MM.1S (cell line): ENCODE measurements around the gene ATP6AP1.
A peak's percentile ranks its signal among the peaks of the same experiment; 100 is the strongest.

Source experiments
- DNase-seq: peaks from one replicate; pipeline ENCODE4 v3.0.0-alpha.2; 2015
- H2AFZ ChIP-seq: fragments of 300-600 bp; sonication (generic); 2 replicates; pipeline ENCODE4 v1.6.0; 2016; ENCODE audit warnings: antibody characterized with exemption, low read length
- H3F3A ChIP-seq: fragments of 300-600 bp; sonication (generic); 2 replicates; pipeline ENCODE4 v1.6.1; 2016; ENCODE audit warnings: mild to moderate bottlenecking, antibody characterized with exemption, low read length, moderate library complexity, mixed read lengths; ENCODE audit not compliant: insufficient read depth
- H3K27ac ChIP-seq: fragments of 300-600 bp; sonication (generic); 2 replicates; pipeline ENCODE4 v1.5.1; 2016; ENCODE audit warnings: mild to moderate bottlenecking, low read length
- H3K27me3 ChIP-seq: fragments of 300-600 bp; sonication (generic); replicated peaks from 2 replicates; pipeline ENCODE4 v1.6.0; 2016; ENCODE audit warnings: low read length; ENCODE audit not compliant: insufficient read depth
- H3K36me3 ChIP-seq: fragments of 300-600 bp; sonication (generic); replicated peaks from 2 replicates; pipeline ENCODE4 v1.6.1; 2016; ENCODE audit warnings: mild to moderate bottlenecking, low read length, mixed read lengths; ENCODE audit not compliant: insufficient read depth
- H3K4me1 ChIP-seq: fragments of 300-600 bp; sonication (generic); 2 replicates; pipeline ENCODE4 v1.6.1; 2016; ENCODE audit warnings: low read length, mixed read lengths
- H3K4me2 ChIP-seq: fragments of 300-600 bp; sonication (generic); 2 replicates; pipeline ENCODE4 v1.6.0; 2016; ENCODE audit warnings: low read depth, low read length
- H3K4me3 ChIP-seq: fragments of 300-600 bp; sonication (generic); 2 replicates; pipeline ENCODE4 v1.5.1; 2016; ENCODE audit warnings: low read length, mixed read lengths
- H3K79me2 ChIP-seq: fragments of 300-600 bp; sonication (generic); 2 replicates; pipeline ENCODE4 v1.6.1; 2016; ENCODE audit warnings: mixed run types, low read length, mixed read lengths
- H3K9ac ChIP-seq: fragments of 300-600 bp; sonication (generic); 2 replicates; pipeline ENCODE4 v1.6.1; 2016; ENCODE audit warnings: low read length, mixed read lengths
- H3K9me2 ChIP-seq: fragments of 300-600 bp; sonication (generic); replicated peaks from 2 replicates; pipeline ENCODE4 v1.6.1; 2016; ENCODE audit warnings: mild to moderate bottlenecking, low read length, mixed read lengths; ENCODE audit not compliant: insufficient read depth
- H3K9me3 ChIP-seq: fragments of 300-600 bp; sonication (generic); replicated peaks from 2 replicates; pipeline ENCODE4 v1.6.1; 2016; ENCODE audit warnings: mild to moderate bottlenecking, low read length, mixed read lengths; ENCODE audit not compliant: insufficient read depth
- H4K20me1 ChIP-seq: fragments of 300-600 bp; sonication (generic); 2 replicates; pipeline ENCODE4 v1.6.1; 2016; ENCODE audit warnings: mild to moderate bottlenecking, low read length, moderate library complexity, mixed read lengths; ENCODE audit not compliant: insufficient read depth
- EZH2 ChIP-seq: fragments of 300-600 bp; sonication (generic); optimal IDR thresholded peaks from 2 replicates; pipeline ENCODE3; 2017; ENCODE audit warnings: low read depth, mild to moderate bottlenecking, antibody characterized with exemption, low read length, mixed read lengths
- EZH2phosphoT487 ChIP-seq: fragments of 300-600 bp; sonication (generic); IDR thresholded peaks from 2 replicates; pipeline ENCODE4 v1.6.1; 2018; ENCODE audit warnings: antibody characterized with exemption, low read length
- TF ChIP-seq, protein P1 (sequence below): fragments of 300-600 bp; sonication (generic); IDR thresholded peaks from 2 replicates; pipeline ENCODE4 v1.5.1; 2016; ENCODE audit warnings: antibody characterized with exemption, low read length, mixed read lengths

ATP6AP1 gene

DNA sequence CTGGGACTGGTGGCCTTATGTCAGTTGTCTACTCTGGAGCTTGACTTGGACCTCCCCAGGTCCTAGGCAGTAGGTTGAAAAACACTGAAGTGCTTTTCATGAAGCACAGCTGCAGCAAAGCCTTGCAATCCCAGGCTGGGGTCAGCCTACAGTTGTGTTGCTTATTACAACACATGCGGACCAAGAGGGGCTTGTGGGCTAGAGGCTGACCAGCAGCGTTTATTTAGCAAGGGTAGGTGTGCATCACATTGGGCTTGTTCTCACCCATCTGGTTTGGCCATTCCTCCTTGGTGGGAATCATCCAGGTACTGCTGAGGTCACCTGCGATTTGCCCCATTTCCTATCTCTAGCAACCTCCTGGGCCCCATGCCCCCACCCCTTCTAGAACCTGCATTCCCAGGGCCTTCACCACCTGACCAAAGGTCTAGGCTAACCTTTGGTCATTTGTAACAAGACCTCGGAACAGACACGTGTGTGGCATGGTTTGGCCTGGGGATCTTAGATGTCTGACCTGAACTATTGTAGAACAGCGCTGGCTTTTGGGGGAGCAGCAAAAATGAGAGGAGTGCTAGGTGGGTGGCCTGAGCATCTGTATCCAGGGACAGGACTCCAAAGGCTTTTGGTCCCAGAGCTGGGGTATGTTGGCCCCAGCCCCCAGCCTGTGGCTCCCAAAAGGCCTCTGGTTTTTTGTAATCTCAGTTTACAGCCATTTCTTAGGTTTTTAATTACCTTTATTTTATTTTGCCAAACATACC lies 27.3 kb upstream of the ATP6AP1 start:
- Histone ChIP-seq H3K4me3 (no peak overlapping the region), H3K27me3 (no peaks in the 10 kb centered on the region), H3K9me3 (no peaks in the 10 kb centered on the region), H4K20me1 (0 out of 2 replicates have a peak, but pooled peaks cover 9% of the 10 kb centered on the region), H3K4me2 (no peak overlapping the region), H3K36me3 (peaks cover 9% of the 10 kb centered on the region; the same call in 1 of the 2 replicates), H3K9ac (no peak overlapping the region), H3K9me2 (no peaks in the 10 kb centered on the region), H3K79me2 (peaks cover 18% of the 10 kb centered on the region), H3F3A (peaks cover 38% of the 10 kb centered on the region), H2AFZ (no peak overlapping the region), H3K4me1 (no peaks in the 10 kb centered on the region), H3K27ac (peak overlapping the region; percentile 13; the same call in 1 of the 2 replicates)
- TF ChIP-seq, protein P1, sequence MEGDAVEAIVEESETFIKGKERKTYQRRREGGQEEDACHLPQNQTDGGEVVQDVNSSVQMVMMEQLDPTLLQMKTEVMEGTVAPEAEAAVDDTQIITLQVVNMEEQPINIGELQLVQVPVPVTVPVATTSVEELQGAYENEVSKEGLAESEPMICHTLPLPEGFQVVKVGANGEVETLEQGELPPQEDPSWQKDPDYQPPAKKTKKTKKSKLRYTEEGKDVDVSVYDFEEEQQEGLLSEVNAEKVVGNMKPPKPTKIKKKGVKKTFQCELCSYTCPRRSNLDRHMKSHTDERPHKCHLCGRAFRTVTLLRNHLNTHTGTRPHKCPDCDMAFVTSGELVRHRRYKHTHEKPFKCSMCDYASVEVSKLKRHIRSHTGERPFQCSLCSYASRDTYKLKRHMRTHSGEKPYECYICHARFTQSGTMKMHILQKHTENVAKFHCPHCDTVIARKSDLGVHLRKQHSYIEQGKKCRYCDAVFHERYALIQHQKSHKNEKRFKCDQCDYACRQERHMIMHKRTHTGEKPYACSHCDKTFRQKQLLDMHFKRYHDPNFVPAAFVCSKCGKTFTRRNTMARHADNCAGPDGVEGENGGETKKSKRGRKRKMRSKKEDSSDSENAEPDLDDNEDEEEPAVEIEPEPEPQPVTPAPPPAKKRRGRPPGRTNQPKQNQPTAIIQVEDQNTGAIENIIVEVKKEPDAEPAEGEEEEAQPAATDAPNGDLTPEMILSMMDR = no peak
- no peak for TF ChIP-seq EZH2
- TF ChIP-seq EZH2phosphoT487 = no peak
- no peak for DNase-seq

DNA sequence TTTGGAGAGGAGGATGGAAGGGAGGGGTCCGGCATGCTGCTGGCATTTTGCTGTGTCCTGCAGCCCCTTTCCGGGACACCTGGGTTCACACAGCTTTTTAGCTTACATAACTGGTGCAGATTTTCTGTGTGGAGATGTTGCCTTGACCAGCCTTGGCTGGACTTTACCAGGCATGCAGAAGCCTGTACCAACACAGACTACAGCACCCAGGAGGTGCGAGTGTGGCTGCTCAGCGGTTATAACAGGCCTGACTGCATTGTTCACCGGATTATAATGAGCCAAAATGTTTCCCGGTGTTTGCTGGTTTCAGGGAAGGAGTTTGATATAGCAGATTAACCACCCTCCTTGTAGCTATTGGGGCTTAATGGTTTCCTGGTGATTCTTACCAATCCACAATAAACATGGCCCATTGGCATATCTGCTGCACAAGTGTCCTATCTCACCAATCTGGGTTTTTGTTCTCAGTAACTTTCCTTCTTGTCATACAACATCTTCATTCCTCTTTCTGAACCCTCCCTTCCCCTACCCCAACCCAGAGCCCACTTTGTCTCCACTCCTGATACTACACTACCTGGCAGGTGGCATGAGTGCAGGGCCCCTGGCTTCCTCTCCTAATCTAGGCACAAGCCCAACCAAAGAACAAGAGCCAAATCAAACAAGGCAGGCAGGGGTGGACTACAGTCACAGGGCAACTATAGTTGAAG lies 26.4 kb upstream of the ATP6AP1 start:
- Histone ChIP-seq H3F3A (peaks cover 38% of the 10 kb centered on the region), H3K4me2 (no peak overlapping the region), H3K27me3 (no peaks in the 10 kb centered on the region), H3K36me3 (peaks cover 9% of the 10 kb centered on the region; the same call in 1 of the 2 replicates), H3K79me2 (peaks cover 18% of the 10 kb centered on the region), H3K9ac (no peak overlapping the region), H3K27ac (peak overlapping the region; percentile 13; the same call in 1 of the 2 replicates), H3K9me3 (no peaks in the 10 kb centered on the region), H3K9me2 (no peaks in the 10 kb centered on the region), H3K4me3 (no peak overlapping the region), H3K4me1 (no peaks in the 10 kb centered on the region), H2AFZ (no peak overlapping the region), H4K20me1 (0 out of 2 replicates have a peak, but pooled peaks cover 9% of the 10 kb centered on the region)
- TF ChIP-seq EZH2 = no peak
- no peak for TF ChIP-seq EZH2phosphoT487
- TF ChIP-seq, protein P1 = no peak
- no peak for DNase-seq

DNA sequence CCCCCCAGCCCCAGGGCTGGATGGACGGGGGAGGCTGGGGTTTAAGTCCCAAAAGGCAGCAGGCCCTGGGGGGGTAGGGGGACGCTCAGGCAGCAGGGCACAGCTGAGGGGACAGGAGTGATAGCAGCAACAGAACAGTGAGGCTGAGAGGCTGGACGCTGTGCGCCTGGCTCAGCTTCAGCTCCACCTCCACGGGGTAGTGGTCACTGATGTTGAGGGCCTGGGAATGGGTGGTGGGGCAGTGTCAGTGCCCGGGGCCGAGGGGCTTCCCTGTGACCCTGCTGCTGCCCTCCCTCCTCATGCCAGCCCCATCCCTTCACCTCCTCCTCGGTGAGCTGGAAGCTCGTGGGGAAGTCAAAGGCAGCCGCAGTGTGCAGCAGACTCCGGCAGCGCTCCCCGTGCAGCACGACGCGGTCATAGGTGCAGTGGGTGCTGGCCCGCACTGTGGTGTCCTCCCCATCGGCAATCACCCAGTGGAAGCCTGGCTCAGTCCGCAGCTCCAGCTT lies 25.8 kb upstream of the ATP6AP1 start:
- Histone ChIP-seq H2AFZ (no peak overlapping the region), H3K27me3 (no peaks in the 10 kb centered on the region), H3K79me2 (peaks cover 18% of the 10 kb centered on the region), H3K4me2 (no peak overlapping the region), H3F3A (peaks cover 38% of the 10 kb centered on the region), H3K4me3 (no peak overlapping the region), H3K4me1 (no peaks in the 10 kb centered on the region), H3K27ac (no peak overlapping the region; the same call in 1 of the 2 replicates), H3K36me3 (peaks cover 9% of the 10 kb centered on the region; the same call in 1 of the 2 replicates), H3K9me2 (no peaks in the 10 kb centered on the region), H3K9ac (no peak overlapping the region), H4K20me1 (0 out of 2 replicates have a peak, but pooled peaks cover 9% of the 10 kb centered on the region), H3K9me3 (no peaks in the 10 kb centered on the region)
- TF ChIP-seq EZH2 (no peak), EZH2phosphoT487 (no peak)
- TF ChIP-seq, protein P1 = no peak
- no peak for DNase-seq
